H1 (cell line): ENCODE results near the gene RCOR2. TPM values are rescaled to one million over a fixed set of nuclear protein-coding genes. Genes with fewer than 3 reads are reported as not detected.

Experiments used
- CTCF ChIA-PET: fragments of 300-600 bp; sonication (Branson Sonifier 250); formaldehyde crosslinking; loops from one replicate; lab custom pipeline; 2021; ENCODE audit not compliant: partially characterized antibody; lab: Charles Lee
- POLR2A ChIA-PET: fragments of 300-600 bp; sonication (Branson Sonifier 250); formaldehyde crosslinking; loops from one replicate; lab custom pipeline; 2021; ENCODE audit warnings: inconsistent platforms; ENCODE audit not compliant: partially characterized antibody; lab: Charles Lee
- DNase-seq, 2 experiments: peaks; one replicate each; pipeline versions ENCODE4 v3.0.0 to v3.0.0-alpha.2; 2010 to 2022; ENCODE audit warnings: low spot score in 2 of 2, low read depth in 1 of 2, mixed read lengths in 1 of 2
- FAIRE-seq: peaks from 2 replicates; lab custom pipeline; 2011; peaks lifted over from hg19 to GRCh38; lab: Jason Lieb, UNC
- H2AFZ ChIP-seq: 2 replicates; pipeline ENCODE4 v1.8.1; 2012; ENCODE audit warnings: low read length, inconsistent platforms
- H2AK5ac ChIP-seq: 2 replicates; pipeline ENCODE4 v1.6.1; 2013; ENCODE audit warnings: low read depth, low read length
- H2BK120ac ChIP-seq: replicated peaks from 2 replicates; pipeline ENCODE3; 2013; ENCODE audit warnings: low read depth, low read length, inconsistent platforms
- H2BK12ac ChIP-seq: 2 replicates; pipeline ENCODE4 v1.6.1; 2013; ENCODE audit warnings: low read depth, low read length
- H2BK15ac ChIP-seq: 2 replicates; pipeline ENCODE4 v1.6.1; 2013; ENCODE audit warnings: low read length
- H2BK20ac ChIP-seq: 2 replicates; pipeline ENCODE4 v1.6.1; 2013; ENCODE audit warnings: low read length
- H2BK5ac ChIP-seq: 2 replicates; pipeline ENCODE4 v1.6.1; 2013; ENCODE audit warnings: low read depth, low read length
- H3K14ac ChIP-seq: 2 replicates; pipeline ENCODE4 v1.6.1; 2013; ENCODE audit warnings: inconsistent platforms; ENCODE audit not compliant: insufficient read length
- H3K18ac ChIP-seq: 2 replicates; pipeline ENCODE4 v1.6.1; 2013; ENCODE audit warnings: low read length; ENCODE audit errors: extremely low read depth
- H3K23ac ChIP-seq: 2 replicates; pipeline ENCODE4 v1.6.1; 2013; ENCODE audit warnings: inconsistent platforms; ENCODE audit not compliant: insufficient read length
- H3K23me2 ChIP-seq: 2 replicates; pipeline ENCODE4 v1.6.1; 2013; ENCODE audit warnings: low read depth, low read length
- H3K27ac ChIP-seq: 2 replicates; pipeline ENCODE4 v1.6.1; 2011; ENCODE audit warnings: low read depth, low read length, inconsistent platforms
- H3K27me3 ChIP-seq, 4 experiments: replicated peaks in 1 of 4; 1 replicate in 1 of 4; 2 replicates in 3 of 4; pipeline versions ENCODE4 v1.6.1 to v1.8.1; 2011 to 2013; ENCODE audit warnings: low read length in 3 of 4, mild to moderate bottlenecking in 3 of 4, inconsistent platforms in 2 of 4, mixed read lengths in 2 of 4, moderate library complexity in 1 of 4; ENCODE audit not compliant: control insufficient read depth in 3 of 4, insufficient read depth in 3 of 4; ENCODE audit errors: extremely low read depth in 1 of 4
- H3K36me3 ChIP-seq, 4 experiments: 2 replicates each; pipeline versions ENCODE4 v1.6.1 to v1.8.1; 2011 to 2013; ENCODE audit warnings: mild to moderate bottlenecking in 4 of 4, low read length in 3 of 4, moderate library complexity in 2 of 4, control low read depth in 1 of 4, inconsistent platforms in 1 of 4; ENCODE audit not compliant: insufficient read depth in 4 of 4, control insufficient read depth in 2 of 4
- H3K4ac ChIP-seq: replicated peaks from 2 replicates; pipeline ENCODE3; 2013; ENCODE audit warnings: low read length, low read depth, mixed read lengths, inconsistent platforms; ENCODE audit not compliant: insufficient read length
- H3K4me1 ChIP-seq, 4 experiments: replicated peaks in 1 of 4; 1 replicate in 1 of 4; 2 replicates in 3 of 4; pipeline versions ENCODE4 v1.6.1 to v1.8.1; 2011 to 2013; ENCODE audit warnings: low read length in 3 of 4, inconsistent platforms in 2 of 4, mixed read lengths in 1 of 4; ENCODE audit not compliant: insufficient read depth in 4 of 4, control insufficient read depth in 3 of 4
- H3K4me2 ChIP-seq, 2 experiments: 2 replicates each; pipeline versions ENCODE4 v1.6.1 to v1.8.1; 2011 to 2013; ENCODE audit warnings: low read depth in 2 of 2, low read length in 2 of 2, control low read depth in 1 of 2, inconsistent platforms in 1 of 2, mild to moderate bottlenecking in 1 of 2; ENCODE audit not compliant: insufficient read depth in 1 of 2
- H3K4me3 ChIP-seq, 4 experiments: fragments of 200-600, 300-600 bp in 1 of 4; sonication (generic), shearing (Covaris generic), sonication (Bioruptor Twin) in 1 of 4; 2 replicates each; pipeline versions ENCODE4 v1.5.1 to v1.8.1; 2011 to 2016; ENCODE audit warnings: low read length in 4 of 4, low read depth in 3 of 4, control low read depth in 2 of 4, inconsistent platforms in 2 of 4, mild to moderate bottlenecking in 2 of 4, mixed read lengths in 1 of 4, moderate library complexity in 1 of 4; ENCODE audit not compliant: insufficient read depth in 2 of 4; ENCODE audit errors: extremely low read depth in 1 of 4
- H3K56ac ChIP-seq: replicated peaks from 2 replicates; pipeline ENCODE3; 2013; ENCODE audit warnings: low read depth, mild to moderate bottlenecking, mixed read lengths, low read length, inconsistent platforms; ENCODE audit not compliant: insufficient read length
- H3K79me1 ChIP-seq: 2 replicates; pipeline ENCODE4 v1.6.1; 2013; ENCODE audit warnings: low read depth, low read length, control low read depth
- H3K79me2 ChIP-seq, 2 experiments: 2 replicates each; pipeline versions ENCODE4 v1.6.1 to v1.8.1; 2012 to 2013; ENCODE audit warnings: low read length in 2 of 2, mild to moderate bottlenecking in 2 of 2, inconsistent platforms in 1 of 2; ENCODE audit not compliant: insufficient read depth in 2 of 2, control insufficient read depth in 1 of 2
- H3K9ac ChIP-seq, 4 experiments: replicated peaks in 1 of 4; 1 replicate in 1 of 4; 2 replicates in 3 of 4; pipeline versions ENCODE4 v1.6.1 to v1.8.1; 2011 to 2013; ENCODE audit warnings: low read depth in 3 of 4, low read length in 3 of 4, control low read depth in 2 of 4, mild to moderate bottlenecking in 2 of 4, moderate library complexity in 2 of 4, inconsistent platforms in 1 of 4; ENCODE audit errors: extremely low read depth in 1 of 4
- H3K9me3 ChIP-seq, 2 experiments: 2 replicates each; pipeline versions ENCODE4 v1.6.1 to v1.8.1; 2012 to 2013; ENCODE audit warnings: mild to moderate bottlenecking in 2 of 2, moderate library complexity in 2 of 2, control low read depth in 1 of 2, inconsistent platforms in 1 of 2, low read depth in 1 of 2, low read length in 1 of 2, mixed read lengths in 1 of 2; ENCODE audit not compliant: insufficient read depth in 2 of 2
- H4K20me1 ChIP-seq, 2 experiments: replicated peaks in 1 of 2; 2 replicates each; pipeline versions ENCODE3 to v1.8.1; 2011 to 2013; ENCODE audit warnings: inconsistent platforms in 2 of 2, low read length in 2 of 2, mild to moderate bottlenecking in 1 of 2; ENCODE audit not compliant: insufficient read depth in 2 of 2, control insufficient read depth in 1 of 2
- H4K5ac ChIP-seq: 2 replicates; pipeline ENCODE4 v1.6.1; 2013; ENCODE audit warnings: low read length, low read depth, mixed read lengths, inconsistent platforms; ENCODE audit not compliant: insufficient read length
- H4K8ac ChIP-seq: 2 replicates; pipeline ENCODE4 v1.8.0; 2013; ENCODE audit warnings: mild to moderate bottlenecking, moderate library complexity, low read length, inconsistent platforms; ENCODE audit not compliant: insufficient read depth; ENCODE audit errors: extremely low read depth
- H4K91ac ChIP-seq: replicated peaks from 2 replicates; pipeline ENCODE3; 2013; ENCODE audit warnings: low read length, mixed read lengths, inconsistent platforms; ENCODE audit not compliant: insufficient read length
- BACH1 ChIP-seq: IDR thresholded peaks from 2 replicates; pipeline ENCODE4 v1.6.1; 2012; ENCODE audit warnings: low read length, improper control_type of control experiment
- WGBS, 2 experiments: shearing (Covaris generic) in 1 of 2; methylation state at CpG; one replicate each; pipeline versions ENCODE4 v1.1.6 to v1.1.7; 2013 to 2015; ENCODE audit warnings: low lambda C conversion rate in 2 of 2, mixed read lengths in 2 of 2, inconsistent platforms in 1 of 2, low coverage in 1 of 2, missing lambda C conversion rate in 1 of 2; ENCODE audit not compliant: insufficient replicate concordance in 2 of 2, insufficient coverage in 1 of 2, insufficient read length in 1 of 2; ENCODE audit errors: extremely low coverage in 1 of 2, missing lambda C conversion rate in 1 of 2; 5-methylcytosine and 5-hydroxymethylcytosine counted together
- polyA plus RNA-seq, 7 experiments: library from polyadenylated mRNA; depleted of rRNA in 3 of 7; stranded (reverse) in 5 of 7; unstranded in 2 of 7; fragments of >200 nt in 5 of 7; fragments of 200-250 nt in 2 of 7; gene quantifications; 1 replicate in 5 of 7; 2 replicates in 1 of 7; 4 replicates in 1 of 7; pipeline versions ENCODE4 v1.2.1 to v1.2.3, GENCODE V29; 2011 to 2013; ENCODE audit warnings: missing spikeins in 2 of 7, mixed read lengths in 2 of 7
- total RNA-seq: library from RNA; stranded (reverse); fragmentation: NEBNext Ultra II Directional; extraction: Animal tissue kit (Norgen Biotek cat#: 25700); gene quantifications from 2 replicates; pipeline ENCODE4 v1.2.1, GENCODE V29; 2021

The RCOR2 gene
- total and polyA plus RNA-seq, 2 of the 8 experiments (the other 6 are each of a cell fraction or from before 2014, with no cell fraction given), result 54.6 to 78.0 TPM

DNA sequence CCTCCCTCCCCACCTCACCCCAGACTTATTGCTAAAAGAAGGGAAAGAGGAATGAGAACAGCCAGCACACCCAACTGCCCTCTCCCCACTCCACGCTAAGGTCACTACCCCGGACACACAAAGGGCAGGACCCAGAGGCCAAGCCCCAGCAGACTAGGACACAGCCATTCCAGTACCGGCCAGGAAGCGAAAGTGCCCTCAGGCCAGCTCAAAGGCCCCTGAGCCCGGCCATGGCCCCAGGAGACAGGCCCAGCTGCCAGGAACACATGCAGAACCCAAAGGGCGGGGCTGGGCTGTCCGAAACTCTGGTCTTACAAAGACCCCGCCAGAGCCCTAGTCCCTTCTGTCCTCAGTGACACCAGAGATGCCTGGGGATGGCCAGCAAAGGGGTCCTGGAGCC, 5.5 kb downstream of the RCOR2 start:
- Histone ChIP-seq H3K18ac (no peak overlapping the region), H2BK20ac (no peak overlapping the region), H4K5ac (no peak overlapping the region), H3K79me1 (peaks cover 11% of the 10 kb centered on the region), H3K23ac (no peak overlapping the region), H2BK12ac (no peak overlapping the region), H3K4me2 (peak overlapping the region; percentile 5 to 32; a peak in 1 of 4 replicates), H3K4me1 (peaks cover 6 to 52% (median 39%) of the 10 kb centered on the region in 4 experiments), H3K36me3 (peaks cover 10 to 42% (median 19%) of the 10 kb centered on the region in 4 experiments; a peak in 7 of 8 replicates), H2BK15ac (no peak overlapping the region), H4K91ac (no peak overlapping the region), H3K4ac (no peak overlapping the region), H3K27me3 (no peaks in the 10 kb centered on the region), H3K23me2 (peaks cover 7% of the 10 kb centered on the region), H3K56ac (no peak overlapping the region), H3K79me2 (peaks cover 3 to 27% of the 10 kb centered on the region in 2 experiments; a peak in 3 of 4 replicates), H2AFZ (no peak overlapping the region), H4K8ac (no peak overlapping the region; the same call in 1 of the 2 replicates), H3K9me3 (no peaks in the 10 kb centered on the region), H2BK5ac (no peak overlapping the region; the same call in 1 of the 2 replicates), H3K27ac (no peak overlapping the region), H2AK5ac (no peak overlapping the region), H3K4me3 (no peak overlapping the region), H2BK120ac (no peak overlapping the region), H4K20me1 (peaks cover 14 to 21% of the 10 kb centered on the region in 2 experiments), H3K9ac (no peak overlapping the region), H3K14ac (no peak overlapping the region)
- CTCF ChIA-PET, result interaction anchor here (1.0 to 2.0 kb wide), 7 partner anchors 9 to 74 kb away, joined by 3 to 10 read pairs (median 4); no protein-coding TSS in a partner anchor
- POLR2A ChIA-PET, result interaction anchor here (0.9 to 6.6 kb wide), 10 partner anchors 8 to 143 kb away, joined by 3 to 74 read pairs (median 4); partner anchors contain the start of genes MARK2, RCOR2 and ZFTA
- no peak for TF ChIP-seq BACH1
- FAIRE-seq (no peak), DNase-seq (no peak)
- 77% methylated on average over 8 of the region's 8 CpGs; no CpG with 5 or more reads in 1 of the 2 experiments for WGBS, 2 experiments
